Mammary epithelial cell (primary cell): ENCODE measurements around the gene TPSB2.

Experiments used
- CTCF ChIP-seq, 2 donors: IDR thresholded peaks in 1 of 2; conservative IDR thresholded peaks in 1 of 2; 2 replicates each; pipeline ENCODE4 v1.5.1; 2011 to 2012; ENCODE audit warnings: inconsistent platforms in 2 of 2, low read length in 2 of 2, mild to moderate bottlenecking in 2 of 2, control low read depth in 1 of 2, low read depth in 1 of 2; ENCODE audit not compliant: insufficient read depth in 1 of 2; ENCODE audit errors: extremely low read depth in 1 of 2
- EZH2 ChIP-seq: IDR thresholded peaks from 2 replicates; pipeline ENCODE4 v1.6.1; 2012; ENCODE audit warnings: low read length, inconsistent platforms, borderline replicate concordance

DNA sequence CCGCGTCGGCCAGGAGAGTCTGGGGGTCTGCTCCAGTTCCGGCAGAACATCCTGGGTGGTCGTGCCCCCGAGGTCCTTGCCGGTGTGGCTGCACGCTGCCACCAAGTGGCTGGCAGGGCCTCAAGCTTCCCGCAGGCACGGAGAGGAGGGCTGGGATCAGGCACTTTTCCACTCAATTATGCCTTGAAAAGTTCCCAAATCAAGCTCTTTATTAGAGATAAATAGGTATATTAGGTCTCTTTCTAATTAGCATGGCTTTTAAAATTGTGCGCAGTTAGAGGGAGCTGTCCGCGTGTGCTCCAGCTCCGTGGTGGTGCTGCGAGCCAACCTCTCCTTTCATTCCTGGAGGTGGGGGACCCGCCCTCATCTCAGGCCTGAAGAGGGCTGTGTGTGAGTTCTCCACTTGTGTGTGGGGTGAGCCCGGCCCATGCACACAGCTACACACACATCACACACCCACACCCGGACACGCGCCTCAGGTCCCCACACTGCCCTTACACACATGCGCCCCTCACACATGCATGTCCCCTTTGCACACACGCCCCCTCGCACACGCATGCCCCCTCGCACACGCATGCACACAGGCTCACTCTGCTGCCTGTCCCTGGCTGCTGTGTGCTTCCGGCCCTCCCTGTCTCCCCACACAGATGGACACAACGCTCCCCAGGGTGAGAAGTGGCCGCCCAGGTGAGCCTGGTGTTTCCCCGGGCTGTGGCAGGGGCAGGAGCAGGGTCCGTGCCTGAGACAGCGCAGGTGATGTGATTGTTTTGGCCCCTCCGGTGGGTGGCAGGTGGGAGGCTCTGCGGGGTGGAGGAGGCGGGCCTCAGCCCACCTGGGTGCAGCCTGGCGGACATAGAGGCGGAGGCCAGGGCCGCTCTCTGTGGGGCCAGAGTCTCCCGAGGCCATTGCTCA is 48.3 kb downstream of the TPSB2 start:
- TF ChIP-seq CTCF (conservative IDR thresholded peaks at IDR 0.05 in 1 of 2, IDR thresholded peaks at IDR 0.05 in 1 of 2; ENCODE audit: extremely low read depth in 1 of 2, insufficient read depth in 1 of 2, low read depth in 1 of 2, low read length in 2 of 2) = no peak
- TF ChIP-seq EZH2 = no peak
